CD4-positive, alpha-beta T cell treated with Interleukin-10 for 1 hour (primary cell): Measurements from ENCODE around the gene HPCAL4.

Experiments used
- DNase-seq: peaks from one replicate; pipeline ENCODE4 v3.0.0-alpha.2; 2020

The HPCAL4 gene

GRCh38 chr1:39691383-39692151 lies at the start of gene HPCAL4:
Gene HPCAL4 (minus strand): TSS chr1:39691433. CDS start chr1:39684603, 6,830 bp downstream.
- peak; percentile 95 for DNase-seq

- DNase-seq, result peak; percentile 95
These were observed 47.6 kb upstream of the HPCAL4 start, which contains the start of gene PPIE for GRCh38 chr1:39738622-39739366. Gene PPIE (plus strand): TSS chr1:39738882. CDS start chr1:39738901, 19 bp downstream.

GRCh38 chr1:39737546-39738169 lies 46.4 kb upstream of the HPCAL4 start:
- DNase-seq, result no peak

GRCh38 chr1:39735731-39736130 lies 44.5 kb upstream of the HPCAL4 start:
- no peak for DNase-seq

GRCh38 chr1:39733161-39733560 lies 41.9 kb upstream of the HPCAL4 start:
- no peak for DNase-seq

- no peak for DNase-seq
These were observed 41.5 kb upstream of the HPCAL4 start for GRCh38 chr1:39732730-39733129.

- DNase-seq, result no peak
These were observed 38.6 kb upstream of the HPCAL4 start for GRCh38 chr1:39729842-39730241.

- no peak for DNase-seq
These were observed 37.8 kb upstream of the HPCAL4 start for GRCh38 chr1:39729030-39729429.

GRCh38 chr1:39727932-39728317 lies 36.7 kb upstream of the HPCAL4 start:
- DNase-seq, result no peak

- no peak for DNase-seq
These were observed 36.1 kb upstream of the HPCAL4 start for GRCh38 chr1:39727221-39727931.

- DNase-seq, result no peak
These were observed 35.4 kb upstream of the HPCAL4 start for GRCh38 chr1:39726600-39726999.

- DNase-seq, result no peak
These were observed 31.3 kb upstream of the HPCAL4 start for GRCh38 chr1:39722495-39722894.

GRCh38 chr1:39721664-39722063 lies 30.4 kb upstream of the HPCAL4 start:
- DNase-seq, result no peak

GRCh38 chr1:39720094-39720999 lies 29.1 kb upstream of the HPCAL4 start:
- DNase-seq, result peak; percentile 80

GRCh38 chr1:39717809-39718208 lies 26.6 kb upstream of the HPCAL4 start:
- no peak for DNase-seq

GRCh38 chr1:39713557-39713956 lies 22.3 kb upstream of the HPCAL4 start:
- no peak for DNase-seq

GRCh38 chr1:39711966-39712340 lies 20.7 kb upstream of the HPCAL4 start:
- DNase-seq, result no peak

GRCh38 chr1:39711104-39711965 lies 20.1 kb upstream of the HPCAL4 start:
- DNase-seq, result no peak

GRCh38 chr1:39707506-39707905 lies 16.3 kb upstream of the HPCAL4 start:
- DNase-seq, result no peak

- DNase-seq, result no peak
These were observed 13.5 kb upstream of the HPCAL4 start for GRCh38 chr1:39704757-39705156.

- no peak for DNase-seq
These were observed 9.8 kb upstream of the HPCAL4 start for GRCh38 chr1:39701049-39701439.
